ENCODE measurements around the gene GTF3A.

The GTF3A gene

DNA sequence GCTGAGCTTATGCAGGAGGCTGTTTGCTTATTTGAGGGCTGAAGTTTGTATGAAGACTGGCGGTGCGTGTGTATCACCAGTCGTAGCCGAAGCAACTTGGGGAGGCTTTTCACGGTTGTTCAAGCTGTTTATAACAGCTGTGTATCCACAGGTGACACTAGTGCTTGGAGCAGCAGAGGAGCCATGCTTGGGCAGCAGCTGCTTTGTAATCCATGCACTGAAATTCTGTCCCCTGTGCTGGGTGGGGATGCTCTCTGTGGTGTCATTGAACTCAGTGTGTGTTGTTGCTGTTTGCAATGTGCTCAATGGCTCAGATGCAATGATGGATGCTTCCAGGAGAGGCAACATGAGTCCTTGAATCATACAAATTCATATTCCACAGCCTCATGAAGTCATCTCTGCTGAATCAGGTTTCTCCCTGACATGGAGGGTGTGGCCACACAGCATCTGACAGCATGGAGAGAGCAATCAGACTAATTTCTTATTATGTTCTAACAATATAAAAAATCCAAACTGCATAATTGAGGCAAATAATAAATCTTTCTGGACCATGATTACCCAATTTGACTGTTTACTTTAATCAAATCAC lies 18.8 kb upstream of the GTF3A start:
- DNase-seq (ENCODE audit: low spot score), result no peak

DNA sequence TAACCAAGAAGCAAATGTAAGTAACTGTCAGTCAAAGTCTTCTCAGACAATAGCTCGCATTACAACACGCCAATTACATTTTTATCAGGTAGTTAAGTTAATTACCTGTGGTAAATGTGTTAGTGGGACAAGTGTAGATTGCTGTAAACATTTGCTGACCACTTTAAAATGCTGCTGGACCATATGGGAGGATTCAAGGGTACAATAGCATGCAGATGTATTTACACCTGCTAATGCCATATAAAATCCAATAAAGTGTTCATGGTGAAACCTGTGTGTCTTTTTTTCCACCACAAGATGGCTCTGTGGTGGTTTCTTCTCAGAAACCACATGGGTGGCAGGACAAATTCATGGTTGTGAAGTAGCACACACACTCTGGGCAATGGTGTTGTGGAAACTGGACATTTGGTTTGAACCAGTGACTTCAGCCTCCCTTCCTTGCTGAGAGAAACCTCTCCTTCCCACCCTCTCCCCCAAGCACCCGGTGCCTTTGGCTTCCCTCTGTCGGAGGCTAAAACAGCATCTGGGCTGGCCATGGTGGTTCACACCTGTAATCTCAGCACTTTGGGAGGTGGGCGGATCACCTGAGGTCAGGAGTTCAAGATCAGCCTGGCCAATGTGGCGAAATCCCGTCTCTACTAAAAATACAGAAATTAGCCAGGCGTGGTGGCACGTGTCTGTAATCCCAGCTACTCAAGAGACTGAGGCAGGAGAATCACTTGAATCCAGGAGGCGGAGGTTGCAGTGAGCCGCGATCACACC lies 18.1 kb upstream of the GTF3A start:
- DNase-seq (ENCODE audit: low spot score), result peak; percentile 45

DNA sequence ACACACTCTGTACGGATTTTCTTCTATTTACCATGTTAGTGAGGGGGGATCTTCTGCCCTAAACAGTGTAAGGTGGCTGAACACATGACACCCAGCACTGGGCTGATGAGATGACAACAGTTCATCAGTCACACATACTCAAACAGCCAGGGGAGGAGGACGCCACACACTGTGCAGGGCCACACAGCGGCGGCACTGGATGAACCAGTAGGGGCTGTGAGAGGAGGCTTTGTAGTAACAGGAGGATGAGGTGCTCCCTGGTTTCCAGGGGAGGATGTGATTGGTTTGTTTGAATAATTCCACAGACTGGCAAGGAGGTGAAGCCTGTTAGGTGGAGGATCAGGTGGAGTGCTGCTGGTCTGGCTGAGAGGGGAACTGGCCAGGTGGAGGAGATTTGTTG lies 16.3 kb upstream of the GTF3A start:
- no peak for DNase-seq (ENCODE audit: low spot score)

DNA sequence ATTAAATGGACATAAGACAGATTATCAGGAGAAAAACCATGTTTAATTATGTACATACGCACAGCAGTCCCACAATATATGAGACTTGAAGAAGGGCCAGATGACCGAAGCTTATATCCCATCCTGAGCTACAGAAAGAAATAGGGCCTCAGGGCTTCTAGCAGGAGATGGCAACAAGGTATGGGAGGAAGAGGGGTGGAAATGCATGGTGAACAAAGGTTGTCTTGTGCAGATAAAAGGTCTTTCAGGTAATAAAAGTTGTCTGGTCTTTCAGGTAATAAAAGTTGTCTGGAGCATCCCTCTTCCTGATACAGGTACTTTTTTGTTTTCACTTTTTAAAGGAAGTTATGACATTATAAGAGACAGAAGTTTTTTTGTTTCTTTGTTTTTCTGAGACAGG lies 15.4 kb upstream of the GTF3A start:
- no peak for DNase-seq (ENCODE audit: low spot score)

DNA sequence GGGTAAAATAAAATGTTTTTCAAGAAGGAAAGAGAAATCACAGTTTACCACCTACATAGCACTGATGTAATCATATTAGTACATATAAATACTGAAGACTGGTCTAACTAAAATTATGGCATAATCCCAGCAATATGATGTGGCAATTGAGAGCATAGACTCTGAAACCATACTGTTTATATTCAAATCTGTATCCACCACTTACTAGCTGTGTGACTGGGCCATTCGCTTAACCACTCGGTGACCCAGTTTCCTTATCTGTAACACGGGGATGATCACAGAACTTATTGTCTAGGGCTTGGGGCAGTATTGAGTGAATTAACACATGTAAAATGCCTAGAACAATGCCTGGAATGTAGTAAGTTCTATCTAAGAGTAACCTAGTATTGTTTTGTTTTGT lies 13.1 kb upstream of the GTF3A start:
- no peak for DNase-seq (ENCODE audit: low spot score)

DNA sequence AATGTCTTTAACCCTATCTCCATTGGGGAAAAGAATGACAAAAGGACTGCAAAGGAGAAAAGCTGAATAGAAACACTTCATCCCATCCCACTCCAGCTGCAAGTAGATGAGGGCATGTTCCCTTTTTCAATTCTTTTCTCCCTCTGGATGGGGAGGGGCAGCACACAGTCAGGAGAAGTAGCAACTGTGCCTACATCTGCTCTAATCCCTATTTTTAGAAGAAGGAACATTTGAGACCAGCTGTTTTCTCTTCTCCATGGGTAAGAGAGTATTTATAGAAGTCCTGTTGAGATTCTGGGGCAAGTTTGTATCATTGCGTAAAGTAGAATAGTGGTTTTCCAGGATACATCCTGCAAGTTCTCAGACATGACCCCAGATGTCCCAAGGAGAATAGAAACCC lies 9.3 kb upstream of the GTF3A start:
- DNase-seq (ENCODE audit: low spot score), result no peak

DNA sequence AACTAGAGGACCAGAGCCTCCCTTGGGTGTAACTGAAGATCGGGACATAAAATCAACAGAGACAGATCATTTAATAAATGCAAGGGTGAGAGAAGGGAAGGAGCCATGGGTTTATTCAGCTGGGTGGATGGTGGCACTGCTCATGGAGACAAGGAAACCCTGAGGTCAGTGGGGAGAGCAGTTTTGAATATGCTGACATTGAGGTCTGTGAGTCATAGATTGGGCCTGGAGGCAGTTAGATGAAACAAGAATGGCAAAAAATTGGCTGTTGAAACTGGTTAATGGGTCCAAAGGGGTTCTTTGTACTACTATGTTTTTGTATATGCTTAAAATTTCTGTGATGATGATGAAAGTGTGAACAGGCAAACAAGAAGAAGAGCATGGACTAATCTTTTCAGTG lies 5.1 kb upstream of the GTF3A start:
- no peak for DNase-seq (ENCODE audit: low spot score)

DNA sequence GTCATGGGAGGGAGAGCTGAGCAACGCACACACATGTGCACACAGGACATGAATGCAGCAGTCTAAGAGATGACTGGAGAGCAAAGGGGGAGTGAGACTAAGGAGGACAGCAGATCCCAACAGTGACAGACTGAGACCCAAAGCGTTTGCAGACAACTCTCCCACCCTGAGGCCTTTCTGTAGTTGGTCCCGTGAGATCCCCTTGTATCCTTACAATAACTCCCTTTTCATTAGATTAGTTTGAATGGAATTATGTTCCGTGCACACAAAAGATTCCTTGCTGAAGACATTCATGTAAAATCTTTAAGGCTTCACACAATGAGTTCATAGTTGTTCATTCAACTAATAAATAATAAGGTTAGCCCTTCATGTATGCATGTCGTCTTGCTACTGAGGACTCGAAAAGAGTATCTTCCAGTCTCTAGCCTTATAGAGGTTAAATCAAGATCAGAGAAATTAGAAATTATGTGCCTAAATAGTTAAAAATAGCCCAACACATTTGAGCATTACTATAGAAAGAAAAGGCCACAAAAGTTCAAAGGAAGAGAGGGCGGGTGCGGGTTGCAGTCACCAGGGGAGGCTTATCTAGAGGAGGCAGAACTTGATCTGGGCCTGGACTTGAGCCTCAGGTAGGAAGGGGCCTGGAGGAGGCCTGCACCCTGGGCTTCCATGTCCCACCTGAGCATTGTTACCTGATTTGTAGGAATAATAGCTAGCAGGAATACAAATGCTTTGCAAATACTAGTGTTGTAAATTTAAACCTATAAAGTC lies 3.1 kb upstream of the GTF3A start:
- DNase-seq (ENCODE audit: low spot score), result no peak

DNA sequence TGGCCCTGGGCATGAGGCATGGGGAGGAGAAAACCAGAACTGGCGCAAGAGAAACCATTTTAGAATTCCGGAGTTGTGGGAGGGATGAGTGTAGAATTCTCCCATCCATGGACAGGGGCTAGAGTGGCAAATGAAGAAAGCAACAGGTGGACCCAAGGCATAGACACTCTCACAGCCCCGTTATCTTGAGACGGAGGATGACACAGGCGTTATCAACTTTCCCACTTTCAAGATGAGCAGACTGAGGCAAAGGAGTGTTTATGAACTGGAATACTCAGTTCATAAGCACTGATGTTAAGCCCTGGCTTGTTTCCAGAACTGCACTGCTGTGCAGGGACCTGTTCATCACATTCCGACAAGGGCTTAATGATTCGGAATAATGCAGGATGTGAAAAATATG lies 1.1 kb upstream of the GTF3A start:
- DNase-seq (ENCODE audit: low spot score), result no peak

DNA sequence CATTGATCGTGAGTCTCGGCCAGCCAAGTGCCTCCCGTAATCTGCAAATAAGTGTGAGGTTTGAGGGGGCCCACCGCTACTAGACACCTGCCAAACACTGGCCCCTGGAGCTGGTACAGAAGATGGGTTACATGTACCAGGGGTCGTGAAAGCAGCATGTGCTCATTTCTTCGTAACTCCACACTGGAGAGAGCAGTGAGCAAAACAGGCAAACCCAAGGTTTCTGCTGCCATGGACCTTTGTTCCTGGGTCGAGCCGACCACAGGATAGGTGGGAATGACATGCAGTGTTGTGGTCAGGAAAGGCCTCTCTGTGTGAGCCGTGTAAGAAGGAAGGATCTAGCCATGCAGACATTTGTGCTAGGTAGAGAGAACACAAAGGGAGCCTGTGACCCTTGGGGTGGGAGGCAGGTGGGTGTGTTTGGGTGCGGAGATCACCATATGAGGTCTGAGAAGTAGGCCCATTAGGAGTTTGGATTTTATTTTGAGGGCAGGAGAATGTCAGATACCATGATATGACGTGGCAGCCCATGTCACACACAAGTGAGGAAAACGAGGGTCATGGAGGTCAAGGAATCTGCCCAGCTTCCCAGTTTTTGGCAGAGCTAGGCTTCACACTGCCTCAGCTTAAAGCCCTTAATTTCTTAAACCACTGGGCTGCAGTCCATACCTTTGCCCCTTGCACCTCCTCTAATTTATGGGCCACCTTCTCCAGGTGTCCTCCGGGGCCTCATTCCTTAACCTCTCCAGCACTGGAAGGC lies 919 bp downstream of the GTF3A start:
- DNase-seq (ENCODE audit: low spot score), result no peak

DNA sequence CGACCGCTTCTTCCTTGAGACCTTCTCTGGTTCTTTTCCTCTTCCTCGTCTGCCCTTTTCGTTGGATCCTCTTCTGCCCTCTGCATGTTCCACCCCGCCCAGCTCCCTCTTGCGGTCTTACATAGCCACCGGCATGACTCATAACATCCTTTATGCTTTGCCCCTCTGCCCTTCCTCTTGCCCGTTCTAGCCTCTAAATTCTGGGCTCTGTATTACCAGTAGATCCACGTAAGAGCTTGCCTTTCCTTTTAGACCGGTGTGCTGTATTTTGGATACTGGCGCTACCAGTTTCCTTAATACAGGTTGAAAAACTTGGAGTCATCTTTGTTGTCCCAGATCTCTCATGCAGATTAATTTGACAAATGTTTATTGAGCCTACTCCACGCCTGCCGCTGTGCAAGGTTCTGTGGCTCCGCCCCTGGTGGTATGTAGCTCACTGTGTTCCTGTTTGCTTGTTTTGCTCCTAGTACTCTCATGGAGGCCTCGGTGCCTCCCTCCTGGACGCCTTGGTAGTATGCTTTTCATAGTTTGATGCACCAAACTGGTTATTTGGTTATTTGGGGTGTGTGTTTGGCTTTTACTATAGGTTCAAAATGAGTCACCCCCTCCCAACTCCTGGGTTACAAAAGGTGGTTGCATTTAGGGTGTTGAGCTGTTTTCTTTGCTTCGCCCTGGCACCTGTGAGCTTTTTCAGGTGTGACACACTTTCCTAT lies 1.7 kb downstream of the GTF3A start:
- no peak for DNase-seq (ENCODE audit: low spot score)

DNA sequence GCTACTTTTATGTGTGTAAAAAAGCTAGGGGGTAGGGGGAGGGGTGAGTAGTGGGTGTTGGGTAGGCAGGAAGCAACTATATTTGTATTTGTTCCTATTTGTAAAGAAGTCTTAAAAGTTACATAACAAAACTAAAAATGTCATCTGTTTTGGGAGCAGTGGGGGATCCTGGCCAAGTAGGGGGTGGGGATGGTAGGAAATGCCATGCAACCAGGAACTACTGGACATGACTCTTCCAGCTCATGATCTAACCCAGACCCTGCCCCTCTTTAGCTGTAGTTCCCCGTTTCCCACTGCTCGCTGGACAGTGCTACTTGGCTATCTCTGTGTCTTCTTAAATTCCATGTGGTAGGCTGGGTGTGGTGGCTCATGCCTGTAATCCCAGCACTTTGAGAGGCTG lies 3.2 kb downstream of the GTF3A start:
- no peak for DNase-seq (ENCODE audit: low spot score)

DNA sequence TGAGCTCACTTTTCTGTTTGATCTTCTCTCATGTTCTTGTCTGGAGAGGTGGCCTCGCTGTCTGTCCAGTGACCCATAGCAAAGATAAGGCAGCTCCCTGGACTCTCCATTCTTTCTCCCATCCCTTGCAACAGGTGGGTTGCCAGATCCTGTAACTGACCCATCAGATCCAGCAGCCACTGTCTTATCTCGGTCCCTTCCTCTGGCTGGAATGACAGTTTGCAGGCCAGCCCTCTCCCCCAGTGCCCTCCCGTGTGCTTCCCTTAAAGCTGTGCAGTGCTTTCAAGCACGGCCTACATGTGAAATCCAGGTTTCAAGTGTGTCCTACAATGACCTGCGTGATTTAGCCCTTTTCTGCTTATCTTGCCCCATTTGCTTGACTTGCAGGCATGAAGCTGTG lies 3.7 kb downstream of the GTF3A start:
- DNase-seq (ENCODE audit: low spot score), result no peak

DNA sequence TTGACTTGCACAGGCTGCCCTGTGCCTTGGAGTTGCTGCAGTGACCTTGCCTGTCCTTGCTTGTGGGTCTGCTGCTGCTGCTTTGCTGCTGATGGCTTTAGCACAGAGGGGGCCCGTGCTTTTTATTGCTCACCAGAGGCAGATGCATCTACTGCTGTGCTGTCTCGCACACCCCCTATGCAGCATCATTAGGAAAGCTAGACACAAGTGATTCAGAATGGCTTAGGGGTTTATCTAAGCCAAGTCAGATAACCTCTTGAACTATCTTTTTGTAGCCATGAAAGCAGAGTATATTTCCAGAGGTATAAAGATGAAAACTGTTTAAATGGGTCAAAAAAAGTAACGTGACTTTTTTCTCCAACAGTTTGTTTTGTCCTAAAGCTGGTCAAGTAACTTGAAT lies 7.8 kb downstream of the GTF3A start:
- DNase-seq (ENCODE audit: low spot score), result no peak

DNA sequence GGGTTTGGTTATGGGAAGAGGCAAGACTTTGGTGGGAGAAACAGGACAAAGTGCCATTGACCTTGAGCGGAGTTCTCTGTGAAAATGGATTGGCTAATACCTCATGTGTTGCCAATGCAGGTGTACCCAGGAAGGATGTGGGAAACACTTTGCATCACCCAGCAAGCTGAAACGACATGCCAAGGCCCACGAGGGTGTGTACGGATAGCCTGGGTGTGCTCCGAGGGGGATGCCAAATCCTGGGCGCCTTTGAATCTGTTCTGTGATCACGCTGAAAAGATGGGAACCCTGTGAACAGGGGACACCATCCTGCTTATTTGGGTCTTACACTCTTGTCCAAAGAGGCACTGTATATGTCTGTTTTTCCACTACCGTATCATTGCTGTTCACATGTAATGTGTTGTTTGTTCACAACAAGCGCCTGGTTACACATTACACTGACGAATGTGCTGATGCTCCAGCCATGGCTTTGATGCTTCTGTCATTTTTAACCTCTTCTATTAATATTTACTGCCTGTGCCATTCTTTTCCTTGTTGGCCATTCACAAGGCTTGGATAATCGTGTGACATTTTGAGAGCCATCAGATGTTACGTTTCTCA lies 8.3 kb downstream of the GTF3A start:
- DNase-seq (ENCODE audit: low spot score), result no peak

DNA sequence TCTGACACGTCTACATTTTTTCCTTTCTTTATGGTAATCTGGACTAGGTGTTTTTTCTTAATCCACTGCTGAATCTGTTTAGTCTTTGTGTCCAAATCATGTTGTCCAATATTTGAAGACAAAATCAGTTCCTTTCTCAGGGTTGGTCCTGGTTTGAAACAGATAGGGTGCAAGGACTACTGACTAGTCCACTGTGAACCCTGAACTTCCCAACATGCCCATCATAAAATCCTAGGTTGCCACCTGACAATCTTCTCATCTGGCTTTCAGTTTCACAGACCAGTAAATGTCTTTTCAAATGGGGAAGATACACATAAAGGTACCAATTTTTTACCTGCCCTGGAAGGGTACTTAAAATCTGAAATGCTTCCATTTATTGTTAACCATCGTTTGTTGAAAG lies 12.7 kb downstream of the GTF3A start:
- DNase-seq (ENCODE audit: low spot score), result no peak

DNA sequence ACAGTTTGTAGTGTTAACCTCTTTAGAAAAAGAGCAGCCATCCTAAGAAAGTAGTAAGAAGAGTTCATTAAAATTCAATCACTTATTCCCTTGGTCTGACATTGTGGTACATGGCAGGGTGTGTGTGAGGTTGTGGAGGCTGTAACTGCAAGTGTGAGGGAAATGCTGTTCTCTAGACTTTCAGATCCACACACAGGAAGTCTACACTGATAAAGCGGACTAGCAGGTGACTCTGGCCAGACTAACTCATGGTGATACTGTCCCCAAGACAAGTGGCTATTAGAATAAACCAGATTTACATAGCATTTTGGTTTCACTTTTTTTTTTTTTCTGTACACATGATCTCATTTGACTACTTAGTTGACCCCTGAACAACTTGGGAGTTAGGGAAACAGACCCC lies 16.0 kb downstream of the GTF3A start:
- DNase-seq (ENCODE audit: low spot score), result no peak

DNA sequence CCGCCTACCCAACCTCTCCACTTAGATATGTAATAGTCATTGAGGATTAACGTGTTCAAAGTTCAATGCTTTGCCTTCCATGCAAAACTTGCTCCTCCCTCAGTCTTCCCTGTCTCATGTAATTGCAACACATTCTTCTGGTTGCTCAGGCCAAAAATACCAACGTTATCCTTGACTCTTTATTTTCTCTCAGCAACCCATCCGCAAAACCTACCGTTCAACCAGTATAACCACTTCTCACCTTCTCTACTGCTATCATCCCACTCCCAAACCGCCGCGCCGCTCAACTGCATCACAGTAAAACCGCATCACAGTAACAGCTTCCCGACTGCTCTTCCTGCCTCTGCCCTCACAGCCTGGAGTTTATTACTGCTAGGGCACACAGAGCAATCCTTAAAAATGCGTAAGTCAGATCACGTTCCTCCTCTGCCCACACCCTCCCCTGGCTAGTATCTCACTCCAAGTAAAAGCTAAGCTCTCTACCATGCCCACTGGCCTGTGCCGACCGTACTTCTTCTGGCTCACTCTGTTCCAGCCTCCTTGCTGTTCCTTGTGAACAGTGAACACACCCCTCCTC lies 17.7 kb downstream of the GTF3A start:
- DNase-seq (ENCODE audit: low spot score), result no peak

DNA sequence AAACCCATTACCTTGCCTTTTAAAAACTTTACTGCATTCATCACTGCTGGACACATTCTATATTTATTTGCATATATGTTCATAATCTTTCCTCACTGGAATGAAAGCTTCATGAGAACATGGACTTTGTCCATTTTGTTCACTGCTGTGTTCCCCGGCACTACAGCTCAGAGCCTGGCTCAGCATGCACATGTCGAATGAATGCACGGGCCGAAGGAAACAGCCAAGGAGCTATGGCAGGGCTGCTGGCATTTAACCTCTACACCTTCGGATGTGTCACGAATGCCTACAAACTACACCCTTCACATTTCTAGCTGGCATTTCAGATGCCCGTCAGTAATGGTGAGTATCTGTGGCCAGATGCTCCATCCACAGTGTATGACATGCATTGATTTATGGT lies 18.4 kb downstream of the GTF3A start:
- DNase-seq (ENCODE audit: low spot score), result no peak

DNA sequence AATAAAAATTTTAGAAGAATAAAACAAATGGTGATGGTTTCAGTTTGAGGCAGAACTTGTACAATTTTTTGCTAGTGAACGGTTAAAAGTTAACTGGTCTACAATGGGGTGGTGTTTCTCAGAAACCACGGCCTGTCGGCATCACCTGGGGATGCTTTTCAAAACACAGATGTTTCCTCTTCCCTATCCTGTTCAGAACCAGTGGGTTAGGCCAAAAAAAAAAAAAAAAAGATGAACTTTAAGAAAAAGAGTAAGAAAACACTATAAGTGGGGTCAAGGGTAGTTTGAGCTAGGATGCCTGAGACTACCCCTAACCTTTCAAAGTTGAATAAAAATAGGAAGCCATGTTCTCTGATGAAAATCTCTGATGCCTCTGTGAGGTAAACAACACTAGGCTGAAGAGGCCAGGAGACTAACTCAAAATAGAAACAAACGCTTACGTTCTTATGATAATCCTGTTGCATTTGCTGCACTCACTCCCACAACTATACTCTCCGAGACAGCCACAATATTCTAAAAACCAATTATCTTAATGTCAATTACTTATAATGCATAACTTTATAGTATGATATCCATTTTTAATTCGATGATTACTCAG lies 22.7 kb downstream of the GTF3A start:
- no peak for DNase-seq (ENCODE audit: low spot score)

DNA sequence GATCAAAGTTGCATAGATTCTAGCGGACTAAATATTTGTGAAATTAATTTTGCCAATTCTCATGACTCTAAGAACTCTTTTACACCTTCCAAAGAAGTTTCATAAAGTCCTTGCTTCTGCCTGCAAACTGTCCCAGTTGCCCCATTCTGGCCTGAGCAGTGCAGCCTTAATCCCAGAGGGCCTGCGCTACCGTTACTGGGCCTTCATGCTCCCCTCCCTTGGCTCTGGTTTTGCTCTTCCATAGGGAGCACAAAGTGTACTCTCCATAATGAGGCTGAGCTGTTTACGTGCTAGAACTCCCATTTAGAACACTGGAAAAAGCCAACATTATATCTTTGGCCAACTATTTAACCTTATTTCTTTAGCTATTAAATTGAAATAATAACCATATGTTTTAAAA lies 23.9 kb downstream of the GTF3A start:
- DNase-seq (ENCODE audit: low spot score), result no peak

All from HuH-7 (cell line).